Erythroblast (primary cell): Measurements from ENCODE around the gene ARHGEF39.

ENCODE experiments used
- DNase-seq, 2 experiments: peaks; one replicate each; lab custom pipeline; 2025; lab: John Stamatoyannopoulos, UW
- GATA1 ChIP-seq: IDR thresholded peaks from 2 replicates; pipeline ENCODE4 v1.6.1; 2011; ENCODE audit warnings: low read depth, mild to moderate bottlenecking, control low read depth, low read length, moderate library complexity
- POLR2A ChIP-seq: IDR thresholded peaks from 2 replicates; pipeline ENCODE4 v1.6.1; 2011; ENCODE audit warnings: mild to moderate bottlenecking, low read length

ARHGEF39 gene

DNA sequence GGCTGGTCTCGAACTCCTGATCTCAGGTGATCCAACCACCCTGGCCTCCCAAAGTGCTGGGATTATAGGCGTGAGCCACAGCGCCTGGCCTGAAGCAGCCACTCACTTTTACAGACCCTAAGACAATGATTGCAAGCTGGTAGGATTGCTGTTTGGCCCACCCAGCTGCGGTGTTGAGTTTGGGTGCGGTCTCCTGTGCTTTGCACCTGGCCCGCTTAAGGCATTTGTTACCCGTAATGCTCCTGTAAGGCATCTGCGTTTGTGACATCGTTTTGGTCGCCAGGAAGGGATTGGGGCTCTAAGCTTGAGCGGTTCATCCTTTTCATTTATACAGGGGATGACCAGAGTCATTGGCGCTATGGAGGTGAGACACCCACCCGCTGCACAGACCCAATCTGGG lies 10.2 kb upstream of the ARHGEF39 start:
- TF ChIP-seq POLR2A = no peak
- no peak for TF ChIP-seq GATA1
- no peak for DNase-seq

DNA sequence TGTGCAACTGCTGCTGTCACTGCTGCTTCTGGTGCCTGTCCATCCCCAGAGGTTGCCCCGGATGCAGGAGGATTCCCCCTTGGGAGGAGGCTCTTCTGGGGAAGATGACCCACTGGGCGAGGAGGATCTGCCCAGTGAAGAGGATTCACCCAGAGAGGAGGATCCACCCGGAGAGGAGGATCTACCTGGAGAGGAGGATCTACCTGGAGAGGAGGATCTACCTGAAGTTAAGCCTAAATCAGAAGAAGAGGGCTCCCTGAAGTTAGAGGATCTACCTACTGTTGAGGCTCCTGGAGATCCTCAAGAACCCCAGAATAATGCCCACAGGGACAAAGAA lies 9.0 kb upstream of the ARHGEF39 start:
- no peak for DNase-seq
- TF ChIP-seq POLR2A (no peak), GATA1 (no peak)

DNA sequence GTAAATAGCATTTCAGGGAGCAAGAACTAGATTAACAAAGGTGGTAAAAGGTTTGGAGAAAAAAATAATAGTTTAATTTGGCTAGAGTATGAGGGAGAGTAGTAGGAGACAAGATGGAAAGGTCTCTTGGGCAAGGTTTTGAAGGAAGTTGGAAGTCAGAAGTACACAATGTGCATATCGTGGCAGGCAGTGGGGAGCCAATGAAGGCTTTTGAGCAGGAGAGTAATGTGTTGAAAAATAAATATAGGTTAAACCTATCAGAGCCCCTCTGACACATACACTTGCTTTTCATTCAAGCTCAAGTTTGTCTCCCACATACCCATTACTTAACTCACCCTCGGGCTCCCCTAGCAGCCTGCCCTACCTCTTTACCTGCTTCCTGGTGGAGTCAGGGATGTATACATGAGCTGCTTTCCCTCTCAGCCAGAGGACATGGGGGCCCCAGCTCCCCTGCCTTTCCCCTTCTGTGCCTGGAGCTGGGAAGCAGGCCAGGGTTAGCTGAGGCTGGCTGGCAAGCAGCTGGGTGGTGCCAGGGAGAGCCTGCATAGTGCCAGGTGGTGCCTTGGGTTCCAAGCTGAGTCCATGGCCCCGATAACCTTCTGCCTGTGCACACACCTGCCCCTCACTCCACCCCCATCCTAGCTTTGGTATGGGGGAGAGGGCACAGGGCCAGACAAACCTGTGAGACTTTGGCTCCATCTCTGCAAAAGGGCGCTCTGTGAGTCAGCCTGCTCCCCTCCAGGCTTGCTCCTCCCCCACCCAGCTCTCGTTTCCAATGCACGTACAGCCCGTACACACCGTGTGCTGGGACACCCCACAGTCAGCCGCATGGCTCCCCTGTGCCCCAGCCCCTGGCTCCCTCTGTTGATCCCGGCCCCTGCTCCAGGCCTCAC lies 8.4 kb upstream of the ARHGEF39 start, which contains the start of gene CA9:
Gene CA9, plus strand, starts transcription at position 797 of the 893 bp plus-strand sequence. Its CDS starts 32 bp downstream, at position 829.
- TF ChIP-seq POLR2A = no peak
- TF ChIP-seq GATA1 = no peak
- DNase-seq = no peak

DNA sequence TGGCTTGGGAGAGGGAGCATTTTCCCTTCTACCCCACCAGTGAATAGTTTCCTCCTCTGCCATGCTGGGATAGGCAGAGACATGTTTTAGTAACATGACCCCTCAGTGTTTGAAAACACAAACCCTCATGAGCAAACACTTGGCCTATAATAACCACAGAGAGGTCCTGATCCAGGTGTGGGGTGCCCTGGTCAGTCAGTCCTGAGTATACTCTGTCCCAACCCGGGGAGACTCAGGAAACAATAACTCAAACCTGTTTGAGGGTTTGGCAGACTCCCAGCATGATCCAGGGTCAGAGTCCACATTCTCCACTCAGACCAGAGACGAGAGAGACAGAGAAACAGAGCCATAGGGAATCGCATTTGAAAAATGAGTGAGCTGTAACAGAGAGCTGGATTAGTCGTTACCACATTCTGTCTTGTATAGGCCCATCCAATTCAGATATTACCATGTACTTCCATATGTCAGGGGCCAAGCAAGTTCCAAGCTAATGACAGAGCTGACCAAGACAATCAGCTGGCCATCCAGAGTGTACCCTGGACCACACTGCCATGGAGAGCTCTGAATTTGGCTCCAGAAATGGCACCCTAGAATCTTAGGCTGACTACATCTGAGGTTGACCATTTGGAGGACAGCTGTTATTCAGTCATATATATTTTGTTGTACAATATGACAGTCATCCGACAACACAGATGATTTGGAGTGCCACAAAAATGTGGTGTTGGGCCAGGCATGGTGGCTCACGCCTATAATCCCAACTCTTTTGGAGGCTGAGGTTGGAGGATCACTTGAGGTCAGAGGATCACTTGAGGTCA lies 4.5 kb upstream of the ARHGEF39 start:
- no peak for TF ChIP-seq GATA1
- no peak for TF ChIP-seq POLR2A
- DNase-seq = no peak

DNA sequence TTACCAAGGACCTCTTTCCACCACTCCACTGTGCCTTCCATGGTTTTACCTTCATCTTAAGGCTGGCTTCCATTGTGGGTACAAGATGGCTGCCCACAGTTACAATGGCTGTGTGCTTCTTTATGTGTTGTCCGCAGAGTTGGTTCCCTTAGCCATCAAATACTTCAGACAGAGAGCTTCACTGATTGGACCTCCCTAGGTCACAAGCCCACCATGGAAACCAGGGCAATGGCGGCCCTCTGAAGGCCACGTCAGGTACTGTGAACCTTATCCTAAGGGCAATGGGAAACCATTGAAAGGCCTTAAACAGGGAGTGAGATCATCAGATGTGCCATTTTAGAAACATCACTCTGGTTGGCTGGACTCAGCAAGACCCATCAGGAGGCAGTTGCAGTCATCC lies 2.9 kb upstream of the ARHGEF39 start:
- DNase-seq = no peak
- TF ChIP-seq GATA1 (no peak), POLR2A (no peak)

DNA sequence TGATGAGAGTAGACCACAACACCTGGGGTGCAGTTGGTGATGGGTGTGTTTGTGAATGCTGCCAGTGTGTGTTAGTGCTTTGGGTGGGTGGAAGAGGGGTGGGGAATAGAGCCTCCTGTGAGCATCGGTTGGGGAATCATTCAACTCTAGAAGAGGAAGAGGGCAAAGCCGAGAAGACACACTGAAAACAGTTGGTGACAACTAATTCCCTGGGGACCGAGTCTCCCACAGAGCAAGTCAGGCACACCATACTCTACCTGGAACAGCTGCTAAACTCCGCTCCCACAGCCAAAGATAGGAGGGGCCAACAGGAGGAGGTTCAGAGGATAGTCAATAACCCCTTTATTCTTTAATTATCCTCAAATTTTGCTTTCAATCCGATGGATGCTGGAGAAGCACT lies 1.6 kb upstream of the ARHGEF39 start:
- no peak for DNase-seq
- TF ChIP-seq POLR2A = no peak
- no peak for TF ChIP-seq GATA1

DNA sequence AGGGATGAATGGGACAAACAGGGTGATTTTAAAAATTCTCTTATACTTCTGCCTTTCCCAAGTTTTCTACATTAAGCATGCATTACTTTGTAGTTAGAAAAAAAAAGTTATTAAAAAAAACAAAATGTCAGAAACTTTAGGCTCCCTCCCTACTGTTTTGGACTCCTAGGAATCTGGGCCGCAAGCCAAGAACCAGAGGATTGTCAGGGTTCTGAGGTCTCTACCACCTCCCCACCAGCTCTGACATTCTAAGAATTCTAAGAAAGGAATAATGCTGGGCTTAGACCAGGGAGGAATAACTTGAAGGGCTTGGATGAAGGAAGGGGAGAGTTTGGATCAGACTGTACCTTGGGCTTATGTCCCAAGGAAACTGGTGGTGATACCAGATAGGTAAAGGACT lies 1.1 kb upstream of the ARHGEF39 start:
- TF ChIP-seq POLR2A (no peak), GATA1 (no peak)
- no peak for DNase-seq

DNA sequence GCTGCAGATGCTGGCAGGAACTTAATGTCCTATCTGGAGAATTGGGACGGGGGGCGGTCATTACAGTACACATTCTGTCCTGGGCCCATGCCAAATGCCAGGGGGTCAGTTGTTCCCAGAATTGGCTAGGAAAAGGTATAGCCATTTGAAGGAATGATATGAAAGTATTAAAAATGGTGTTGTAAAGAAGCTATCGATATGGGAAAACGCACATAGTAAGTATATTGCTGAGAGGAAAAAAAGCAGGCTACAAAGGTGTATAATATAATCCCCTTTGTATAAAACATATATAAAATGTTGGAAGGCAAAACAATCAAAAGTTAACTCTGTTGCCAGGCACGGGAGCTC lies 450 bp upstream of the ARHGEF39 start:
- no peak for TF ChIP-seq GATA1
- peak; percentile 52 for TF ChIP-seq POLR2A
- DNase-seq = no peak

DNA sequence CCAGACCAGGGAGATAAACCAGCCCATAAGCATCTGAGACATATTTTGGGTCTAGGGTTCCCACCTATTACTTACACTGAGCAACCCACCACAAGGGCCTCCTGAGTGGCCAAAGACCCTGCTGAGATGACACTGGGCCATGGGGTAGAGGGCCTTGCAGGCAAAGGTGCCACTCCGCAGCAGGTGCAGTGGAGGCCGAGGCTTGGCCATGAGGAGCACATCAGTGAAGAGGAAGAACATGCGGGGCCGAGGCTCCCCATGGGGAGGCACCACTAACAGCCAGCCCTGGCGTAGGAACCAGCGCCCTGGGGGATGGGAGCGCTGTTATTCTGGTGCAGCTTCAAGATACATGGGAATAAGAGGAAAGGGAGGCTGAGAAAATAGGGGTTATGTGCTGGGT lies 2.6 kb downstream of the ARHGEF39 start:
- DNase-seq = no peak
- TF ChIP-seq GATA1 = no peak
- no peak for TF ChIP-seq POLR2A

DNA sequence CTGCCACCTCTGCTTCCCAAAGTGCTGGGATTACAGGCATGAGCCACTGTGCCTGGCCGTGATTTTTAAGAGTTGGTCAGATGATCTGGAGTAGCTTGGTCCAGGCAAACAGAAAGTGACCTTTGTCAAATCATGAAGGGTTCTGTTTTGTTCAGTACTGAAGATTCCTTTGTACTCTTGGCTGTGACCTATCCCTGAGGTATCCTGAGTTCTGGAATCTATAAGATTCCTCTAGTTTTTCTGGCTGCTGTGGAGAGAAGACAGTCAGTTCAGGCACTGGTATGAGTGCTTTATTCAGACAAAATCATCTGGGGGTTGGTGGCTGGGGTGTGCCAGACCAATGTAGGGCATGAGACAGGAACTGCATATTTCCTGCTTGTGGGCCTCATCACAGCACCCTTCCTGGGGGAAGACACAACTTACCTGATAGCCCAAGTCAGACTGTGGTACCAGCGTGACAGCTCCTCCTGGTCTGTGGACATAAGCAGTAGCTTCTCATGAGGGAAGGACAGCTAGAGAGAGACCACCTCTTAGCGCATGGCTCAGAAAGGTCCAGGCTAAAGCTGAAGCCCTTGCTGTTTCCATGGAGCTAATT lies 3.1 kb downstream of the ARHGEF39 start:
- DNase-seq = no peak
- no peak for TF ChIP-seq POLR2A
- TF ChIP-seq GATA1 = no peak

DNA sequence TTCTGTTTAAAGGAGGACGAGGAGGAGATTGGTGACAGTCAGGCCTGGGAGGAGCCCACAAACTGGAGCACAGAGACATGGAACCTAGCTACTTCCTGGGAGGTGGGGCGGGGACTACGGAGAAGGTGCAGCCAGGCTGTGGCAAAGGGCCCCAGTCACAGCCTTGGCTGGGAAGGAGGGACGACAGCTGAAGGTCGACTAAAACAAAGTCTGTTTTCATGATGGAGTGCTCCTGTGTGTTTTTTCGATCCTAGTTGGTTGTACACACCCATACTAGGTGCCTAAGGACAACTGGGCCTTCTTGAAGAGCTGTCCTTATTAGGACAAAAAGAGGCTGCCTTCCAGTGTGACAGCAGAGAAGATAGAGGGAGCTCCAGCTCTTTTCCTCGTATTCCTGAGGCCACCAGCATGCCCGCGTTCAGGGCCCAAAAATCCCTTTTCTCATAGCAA lies 4.0 kb downstream of the ARHGEF39 start:
- TF ChIP-seq POLR2A = no peak
- no peak for TF ChIP-seq GATA1
- DNase-seq = no peak

DNA sequence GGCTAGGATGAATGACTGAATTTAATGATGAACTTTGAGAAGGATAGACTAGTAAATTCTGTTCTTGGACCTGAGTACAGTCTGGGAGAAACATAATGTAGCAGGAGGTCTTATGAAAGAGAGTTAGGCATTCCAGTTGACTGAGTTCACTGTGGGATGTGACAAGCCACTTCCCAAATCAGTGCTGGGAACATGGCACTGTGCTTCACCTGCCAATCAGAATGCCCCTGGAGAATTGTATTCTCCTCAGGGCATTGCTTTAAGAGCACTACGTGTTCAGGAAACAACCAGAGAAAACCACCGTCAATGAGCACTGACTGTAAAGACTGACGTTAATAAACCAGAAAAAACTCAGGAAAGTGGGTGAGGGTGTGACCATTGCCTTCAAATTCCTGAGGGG lies 5.7 kb downstream of the ARHGEF39 start:
- no peak for DNase-seq
- no peak for TF ChIP-seq GATA1
- TF ChIP-seq POLR2A = no peak

DNA sequence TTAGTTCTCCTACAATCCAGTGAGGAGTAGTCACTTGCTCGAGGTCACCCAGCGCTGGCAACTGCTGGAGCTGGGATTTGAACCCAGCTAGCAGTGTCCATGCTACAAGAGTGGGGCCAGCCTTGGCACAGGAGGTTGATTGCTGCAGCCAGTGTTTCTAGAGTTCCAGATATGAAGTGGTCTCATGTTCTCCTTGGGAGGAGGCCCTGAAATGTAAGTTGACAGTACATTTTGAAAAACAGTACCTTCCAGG lies 6.1 kb downstream of the ARHGEF39 start:
- TF ChIP-seq POLR2A = no peak
- no peak for TF ChIP-seq GATA1
- peak; percentile 57 to 62 for DNase-seq

DNA sequence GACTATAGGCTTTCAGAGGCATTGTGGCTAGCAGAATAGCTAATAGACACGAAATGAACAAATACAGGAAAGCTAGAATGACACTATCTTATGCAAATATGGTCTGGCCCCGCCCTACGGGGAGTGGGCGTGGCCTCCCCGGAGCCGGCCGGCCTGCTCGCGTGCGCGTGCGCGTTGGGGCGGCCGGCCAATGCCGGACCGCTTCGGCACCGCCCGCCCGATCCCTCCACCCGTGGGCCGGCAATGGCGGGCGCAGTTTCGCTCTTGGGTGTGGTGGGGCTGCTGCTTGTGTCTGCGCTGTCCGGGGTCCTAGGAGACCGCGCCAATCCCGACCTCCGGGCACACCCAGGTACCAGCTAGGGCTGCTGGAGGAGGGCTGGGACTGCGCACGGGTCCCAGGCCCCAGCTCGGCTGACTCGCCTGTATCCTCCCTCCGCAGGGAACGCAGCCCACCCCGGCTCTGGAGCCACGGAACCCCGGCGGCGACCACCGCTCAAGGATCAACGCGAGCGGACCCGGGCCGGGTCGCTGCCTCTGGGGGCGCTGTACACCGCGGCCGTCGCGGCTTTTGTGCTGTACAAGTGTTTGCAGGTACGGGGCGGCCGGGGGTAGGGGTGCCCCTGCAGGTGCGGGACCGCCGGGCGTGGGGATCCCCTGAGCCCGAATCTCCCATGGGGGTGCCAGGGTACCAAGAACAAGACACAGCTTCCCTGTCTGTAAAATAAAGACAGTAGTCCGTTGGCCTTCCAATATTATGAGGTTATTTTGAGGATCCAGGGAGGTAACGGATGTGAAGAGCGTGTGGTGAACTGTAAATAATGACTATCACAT lies 6.6 kb downstream of the ARHGEF39 start, which contains the start of gene CCDC107:
Gene CCDC107, plus strand, starts transcription at position 156 of the 831 bp plus-strand sequence. Its CDS starts 88 bp downstream, at position 244.
- TF ChIP-seq POLR2A (peak; percentile 85), GATA1 (no peak)
- DNase-seq = peak; percentile 92 to 97
